OCI-LY3 (cell line): Measurements from ENCODE around the gene MINK1.
"Not testable (repeated sequence)": the region's sequence is repeated elsewhere in the genome, so short reads cannot be mapped to it uniquely, and the experiment has no call there.

Source experiments
- H2AFZ ChIP-seq: fragments of 200-600, 300-600 bp; shearing (Covaris generic); 2 replicates; pipeline ENCODE4 v1.6.0; 2014; ENCODE audit warnings: antibody characterized with exemption, low read depth, low read length
- H3K27ac ChIP-seq: fragments of 200-600, 300-600 bp; sonication (generic); 2 replicates; pipeline ENCODE4 v1.5.1; 2014; ENCODE audit warnings: mild to moderate bottlenecking, low read length, moderate library complexity, mixed read lengths
- H3K27me3 ChIP-seq: fragments of 200-600, 300-600 bp; sonication (generic); 2 replicates; pipeline ENCODE4 v1.6.1; 2014; ENCODE audit warnings: low read depth, low read length, mixed read lengths
- H3K36me3 ChIP-seq: fragments of 200-600, 300-600 bp; sonication (generic); replicated peaks from 2 replicates; pipeline ENCODE3; 2014; ENCODE audit warnings: low read depth, low read length, mixed read lengths
- H3K4me1 ChIP-seq: fragments of 300-600, 200-600 bp; sonication (generic); 2 replicates; pipeline ENCODE4 v1.6.1; 2014; ENCODE audit warnings: low read length, mixed read lengths
- H3K4me2 ChIP-seq: fragments of 200-600, 300-600 bp; sonication (generic); 2 replicates; pipeline ENCODE4 v1.6.1; 2014; ENCODE audit warnings: low read length, mixed read lengths
- H3K4me3 ChIP-seq: fragments of 300-600, 200-600 bp; sonication (generic); 2 replicates; pipeline ENCODE4 v1.5.1; 2014; ENCODE audit warnings: antibody characterized with exemption, mild to moderate bottlenecking, low read length, moderate library complexity
- H3K79me2 ChIP-seq: fragments of 300-600, 200-600 bp; shearing (Covaris generic); 2 replicates; pipeline ENCODE4 v1.6.1; 2014; ENCODE audit warnings: mild to moderate bottlenecking, low read length, mixed read lengths
- H3K9ac ChIP-seq: fragments of 300-600, 200-600 bp; shearing (Covaris generic); 2 replicates; pipeline ENCODE4 v1.6.0; 2014; ENCODE audit warnings: mild to moderate bottlenecking, low read length, moderate library complexity
- H3K9me3 ChIP-seq: fragments of 200-600, 300-600 bp; shearing (Covaris generic); 2 replicates; pipeline ENCODE4 v1.6.1; 2014; ENCODE audit warnings: low read length, mixed read lengths; ENCODE audit not compliant: insufficient read depth
- H4K20me1 ChIP-seq: fragments of 200-600, 300-600 bp; sonication (generic); 2 replicates; pipeline ENCODE4 v1.6.1; 2016; ENCODE audit warnings: low read length, mixed read lengths; ENCODE audit not compliant: insufficient read depth
- CTCF ChIP-seq: fragments of 200-600, 300-600 bp; sonication (generic); IDR thresholded peaks from 2 replicates; pipeline ENCODE4 v1.5.1; 2014; ENCODE audit warnings: antibody characterized with exemption, low read length, low read depth
- EZH2phosphoT487 ChIP-seq: fragments of 200-600 bp; shearing (Covaris generic); IDR thresholded peaks from 2 replicates; pipeline ENCODE4 v1.6.1; 2018; ENCODE audit warnings: antibody characterized with exemption, mixed run types, low read depth

Gene MINK1

GRCh38 chr17:4919511-4920047, 86.4 kb downstream of the MINK1 start:
- no peak overlapping the region for H3K4me2 ChIP-seq
- no peak overlapping the region for H3K4me3 ChIP-seq
- no peaks in the 10 kb centered on the region for H3K36me3 ChIP-seq
- H3K9ac ChIP-seq = no peak overlapping the region
- H3K27ac ChIP-seq = no peak overlapping the region
- H4K20me1 ChIP-seq = no peaks in the 10 kb centered on the region
- H3K27me3 ChIP-seq = no peaks in the 10 kb centered on the region
- no peaks in the 10 kb centered on the region for H3K79me2 ChIP-seq
- TF ChIP-seq EZH2phosphoT487 = no peak
- no peak for TF ChIP-seq CTCF
- no peak overlapping the region for H2AFZ ChIP-seq
- H3K4me1 ChIP-seq = no peaks in the 10 kb centered on the region
- no peaks in the 10 kb centered on the region for H3K9me3 ChIP-seq

GRCh38 chr17:4920351-4921048, 87.4 kb downstream of the MINK1 start:
- no peak overlapping the region for H3K4me2 ChIP-seq

GRCh38 chr17:4921320-4921719, 88.2 kb downstream of the MINK1 start:
- Histone ChIP-seq H4K20me1 (no peaks in the 10 kb centered on the region), H3K36me3 (no peaks in the 10 kb centered on the region), H3K79me2 (no peaks in the 10 kb centered on the region), H2AFZ (no peak overlapping the region), H3K4me2 (no peak overlapping the region), H3K9me3 (no peaks in the 10 kb centered on the region), H3K4me1 (no peaks in the 10 kb centered on the region), H3K4me3 (no peak overlapping the region), H3K27ac (no peak overlapping the region), H3K27me3 (no peaks in the 10 kb centered on the region), H3K9ac (no peak overlapping the region)
- no peak for TF ChIP-seq EZH2phosphoT487
- no peak for TF ChIP-seq CTCF

More at GRCh38 chr17:4920351-4921048, 87.4 kb downstream of the MINK1 start:
- no peaks in the 10 kb centered on the region for H3K36me3 ChIP-seq
- H2AFZ ChIP-seq = no peak overlapping the region
- no peaks in the 10 kb centered on the region for H4K20me1 ChIP-seq
- H3K27me3 ChIP-seq = no peaks in the 10 kb centered on the region
- TF ChIP-seq CTCF (no peak), EZH2phosphoT487 (no peak)
- H3K4me1 ChIP-seq = no peaks in the 10 kb centered on the region
- no peak overlapping the region for H3K9ac ChIP-seq
- H3K79me2 ChIP-seq = no peaks in the 10 kb centered on the region
- no peak overlapping the region for H3K27ac ChIP-seq
- no peaks in the 10 kb centered on the region for H3K9me3 ChIP-seq
- H3K4me3 ChIP-seq = no peak overlapping the region

GRCh38 chr17:4926577-4927335, 93.6 kb downstream of the MINK1 start:
- H3K9me3 ChIP-seq, H4K20me1 ChIP-seq, H3K27me3 ChIP-seq, H3K4me2 ChIP-seq, H3K27ac ChIP-seq, H2AFZ ChIP-seq, H3K4me1 ChIP-seq, H3K9ac ChIP-seq, H3K79me2 ChIP-seq, H3K4me3 ChIP-seq, H3K36me3 ChIP-seq: not testable (repeated sequence)
